SU-DHL-6 (cell line): ENCODE measurements around the gene CAPN15.

Experiments used
- CTCF ChIP-seq: fragments of 200-600 bp; sonication (generic); IDR thresholded peaks from one replicate; pipeline ENCODE4 v1.5.1; 2017; ENCODE audit warnings: antibody characterized with exemption, mild to moderate bottlenecking, low read length, moderate library complexity; ENCODE audit not compliant: insufficient read depth, poor library complexity, severe bottlenecking
- EZH2phosphoT487 ChIP-seq: fragments of 200-600 bp; sonication (generic), shearing (Covaris generic); conservative IDR thresholded peaks from 2 replicates; pipeline ENCODE4 v1.6.1; 2018; ENCODE audit warnings: mild to moderate bottlenecking, antibody characterized with exemption, low read length, moderate library complexity, mixed read lengths

GRCh38 chr16:585351-585750 lies 57.8 kb downstream of the CAPN15 start:
- TF ChIP-seq CTCF (no peak), EZH2phosphoT487 (no peak)
